SK-N-DZ (cell line): ENCODE measurements around the gene PCDH7.

ENCODE experiments used
- DNase-seq: peaks from one replicate; pipeline ENCODE4 v3.0.0-alpha.2; 2015; ENCODE audit warnings: low spot score

Gene PCDH7

GRCh38 chr4:30726090-30726675 is 6.0 kb downstream of the PCDH7 start:
- DNase-seq: no peak

GRCh38 chr4:30727409-30727808 is 7.2 kb downstream of the PCDH7 start:
- no peak for DNase-seq

DNA sequence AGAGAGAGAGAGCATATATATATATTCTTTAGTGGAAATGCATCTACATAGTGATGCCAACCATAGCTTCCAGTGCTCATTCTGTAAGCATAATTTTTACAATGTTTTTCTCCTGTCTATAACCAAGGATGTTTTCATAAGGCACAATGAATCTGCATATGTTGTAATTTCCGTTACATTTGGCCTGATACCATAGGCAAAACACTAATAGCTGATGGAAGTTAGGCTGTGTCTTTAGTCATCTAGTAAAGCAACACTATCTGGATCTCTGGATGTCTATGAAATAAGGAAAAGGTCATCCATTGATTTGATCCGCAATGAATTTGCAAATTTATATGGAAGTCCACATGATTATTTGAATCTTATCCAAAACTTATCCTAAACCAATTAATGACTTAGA is 8.1 kb downstream of the PCDH7 start:
- DNase-seq: no peak

GRCh38 chr4:30743897-30744296 is 23.7 kb downstream of the PCDH7 start:
- DNase-seq: no peak

- no peak for DNase-seq
These were observed 24.2 kb downstream of the PCDH7 start for GRCh38 chr4:30744386-30744785.

DNA sequence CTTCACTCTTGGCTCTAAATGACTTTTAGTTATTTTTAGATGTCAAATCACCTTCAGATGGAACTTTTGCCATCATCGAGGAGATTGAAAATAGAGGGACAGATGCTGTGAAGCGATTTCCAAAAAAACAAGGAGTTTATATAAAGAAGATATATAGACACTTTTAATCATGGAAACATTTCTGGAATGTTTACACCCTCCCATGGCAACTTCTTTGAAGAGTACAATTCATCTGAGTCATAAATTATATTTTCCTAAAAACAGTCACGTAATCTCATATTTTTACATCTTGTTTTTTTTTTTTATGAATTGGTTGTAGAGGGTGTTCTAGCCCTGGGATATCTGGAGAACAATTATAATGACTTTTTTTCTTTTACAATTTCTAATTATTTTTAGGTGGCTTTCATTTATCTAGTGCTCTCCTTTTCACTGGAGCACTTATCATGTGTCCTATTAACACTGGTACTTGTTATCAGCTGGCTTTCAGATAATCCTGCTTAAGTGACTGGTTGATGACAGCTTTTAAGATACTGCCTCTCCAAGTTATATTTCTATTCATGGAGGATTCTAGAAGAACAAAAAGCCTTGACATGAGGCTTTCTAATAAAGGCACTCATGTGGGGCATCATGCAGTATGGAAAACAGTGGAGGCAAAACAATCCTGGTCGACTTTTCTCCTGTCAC is 24.9 kb downstream of the PCDH7 start:
- no peak for DNase-seq

- no peak for DNase-seq
These were observed 26.6 kb downstream of the PCDH7 start for GRCh38 chr4:30746735-30747134.

DNA sequence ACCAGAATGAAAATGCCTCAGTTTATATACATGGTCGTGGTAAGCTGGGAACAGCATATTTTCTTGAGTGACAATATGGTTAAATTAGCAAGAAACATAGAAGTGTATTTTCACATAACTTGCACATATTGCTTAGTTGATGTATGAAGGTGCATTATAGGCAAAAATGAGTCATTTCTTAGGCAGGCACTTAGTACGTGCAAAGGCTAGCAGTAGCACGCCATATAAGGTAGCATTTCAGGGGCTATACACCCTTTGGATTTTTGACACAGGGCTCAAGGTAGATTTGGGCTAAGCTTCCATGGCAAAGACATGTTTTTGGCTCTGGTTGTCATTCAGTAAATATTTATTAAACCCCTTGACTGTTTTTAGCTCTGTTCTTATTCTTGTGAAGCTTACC is 33.1 kb downstream of the PCDH7 start:
- DNase-seq: no peak

DNA sequence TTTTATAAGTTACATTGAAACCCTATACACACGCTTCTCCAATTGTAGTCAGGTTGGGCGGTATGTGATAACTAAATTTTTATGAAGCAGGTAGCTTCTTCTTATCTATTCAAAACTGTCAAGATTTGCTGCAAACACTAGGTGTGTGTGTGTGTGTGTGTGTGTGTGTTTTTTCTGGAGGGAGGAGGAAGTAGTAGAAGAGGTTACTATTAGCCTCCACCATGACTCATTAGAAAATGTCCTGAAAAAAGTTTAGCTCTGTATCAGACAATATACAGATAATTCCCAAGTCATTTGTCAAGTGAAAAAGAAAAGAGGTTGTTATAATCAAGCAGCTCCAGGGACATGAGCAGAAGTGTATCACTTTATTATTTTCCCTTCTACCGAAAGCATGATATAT is 33.9 kb downstream of the PCDH7 start:
- no peak for DNase-seq

DNA sequence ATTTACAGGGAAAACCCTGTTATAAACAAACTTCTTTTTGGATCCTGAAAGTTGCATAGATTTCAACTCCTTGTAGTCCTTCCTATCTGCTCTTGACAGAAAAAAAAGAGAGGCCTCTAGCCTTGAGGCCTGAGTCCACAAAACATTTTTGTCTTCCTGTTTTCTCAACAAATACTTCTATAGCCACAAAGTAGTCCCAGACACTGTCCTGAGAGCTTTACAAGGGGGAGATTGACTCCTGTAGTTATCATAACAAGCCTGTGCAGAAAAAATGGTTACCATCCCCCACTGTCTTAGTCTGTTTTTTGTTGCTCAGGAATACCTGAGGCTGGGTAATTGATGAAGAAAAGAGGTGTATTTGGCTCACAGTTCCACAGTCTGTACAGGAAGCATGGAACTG is 35.2 kb downstream of the PCDH7 start:
- DNase-seq: no peak

GRCh38 chr4:30756553-30756952 is 36.4 kb downstream of the PCDH7 start:
- no peak for DNase-seq

DNA sequence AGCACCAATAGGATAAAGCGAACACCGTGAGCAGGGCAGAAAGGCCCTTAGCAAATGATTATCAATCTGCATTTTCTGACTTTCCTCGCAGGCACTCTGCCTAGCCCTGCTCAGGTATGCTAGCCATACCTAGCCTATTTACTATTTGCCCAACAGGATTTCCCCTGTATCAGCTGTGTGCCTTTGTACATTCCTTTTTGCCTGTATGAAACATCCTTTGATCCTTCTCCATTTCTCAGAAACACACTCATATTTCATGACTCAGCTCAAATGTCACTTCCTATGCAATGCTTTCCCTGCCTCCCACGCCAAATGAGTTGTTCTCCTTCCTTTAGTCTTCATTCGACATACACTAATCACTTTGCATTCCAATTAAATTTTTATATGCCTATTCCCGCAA is 37.2 kb downstream of the PCDH7 start:
- no peak for DNase-seq

GRCh38 chr4:30760551-30760950 is 40.4 kb downstream of the PCDH7 start:
- DNase-seq: no peak

DNA sequence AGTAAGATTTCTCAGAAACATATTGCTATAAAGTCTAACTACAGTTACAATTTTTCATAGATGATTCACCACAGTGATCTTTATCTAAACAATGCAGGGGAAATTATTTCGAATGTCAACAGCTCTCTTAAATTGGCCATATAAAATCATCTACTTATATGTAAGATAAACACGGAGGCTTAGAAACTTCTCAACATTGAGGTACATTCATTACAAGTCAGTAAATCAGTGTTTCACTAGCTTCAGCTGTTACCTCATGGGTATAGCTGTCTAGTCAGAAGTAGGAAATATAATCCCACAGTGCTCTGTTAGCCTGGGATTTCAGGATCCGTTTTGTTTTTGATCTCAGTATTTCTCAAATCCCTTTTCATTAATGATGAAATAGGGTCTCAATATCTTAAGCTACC is 43.2 kb downstream of the PCDH7 start:
- DNase-seq: no peak

DNA sequence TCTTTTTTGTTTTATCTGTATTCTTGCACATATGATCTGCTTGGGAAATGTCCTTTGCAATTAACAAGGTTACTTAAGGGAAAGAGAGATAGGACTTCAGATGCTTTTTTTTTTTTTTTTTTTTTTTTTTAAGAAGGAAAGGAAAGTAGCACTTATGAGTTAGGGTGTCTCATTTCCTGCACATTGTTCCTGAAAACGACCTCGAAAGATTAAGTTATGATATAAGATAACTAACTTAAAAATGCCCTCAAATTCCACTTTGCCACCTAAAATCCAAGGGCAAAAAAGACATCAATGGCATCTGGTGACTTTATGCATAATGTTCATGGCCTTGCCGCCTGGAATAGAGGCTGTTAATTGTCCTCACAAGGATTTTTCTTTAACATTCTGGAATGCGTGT is 44.9 kb downstream of the PCDH7 start:
- DNase-seq: no peak

DNA sequence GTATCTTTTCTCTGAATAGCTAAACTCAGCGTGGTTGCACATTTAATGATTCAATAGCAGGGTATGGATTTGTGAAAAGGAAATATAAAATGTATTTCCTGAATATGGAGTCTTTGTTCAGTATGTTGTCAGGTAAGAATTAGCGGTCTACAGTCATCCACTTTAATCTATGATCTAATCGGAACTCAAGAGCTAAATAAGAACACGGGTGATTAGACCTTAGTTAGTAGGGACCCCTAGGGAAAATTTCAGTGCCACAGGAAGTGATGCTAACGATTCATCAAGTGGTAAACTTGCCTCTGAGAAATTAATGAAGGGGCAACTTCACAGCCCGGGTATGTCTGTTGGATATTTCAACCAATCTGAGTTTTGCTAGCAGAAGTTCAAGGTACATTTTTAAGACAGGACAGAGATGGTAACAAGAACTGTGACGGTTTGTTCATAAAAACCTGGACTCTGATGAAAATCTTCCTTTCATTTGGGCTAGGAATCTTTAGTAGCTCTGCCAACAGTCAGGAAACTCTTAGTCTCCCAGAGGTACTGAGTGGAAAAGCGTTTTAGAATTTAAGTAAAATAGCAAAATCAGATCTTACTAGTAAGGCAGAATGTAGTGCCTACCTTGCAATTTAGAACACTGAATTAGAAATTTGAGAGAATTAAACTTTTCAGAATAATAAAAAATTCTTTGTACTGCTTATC is 47.1 kb downstream of the PCDH7 start:
- no peak for DNase-seq

GRCh38 chr4:30768277-30768676 is 48.1 kb downstream of the PCDH7 start:
- no peak for DNase-seq

DNA sequence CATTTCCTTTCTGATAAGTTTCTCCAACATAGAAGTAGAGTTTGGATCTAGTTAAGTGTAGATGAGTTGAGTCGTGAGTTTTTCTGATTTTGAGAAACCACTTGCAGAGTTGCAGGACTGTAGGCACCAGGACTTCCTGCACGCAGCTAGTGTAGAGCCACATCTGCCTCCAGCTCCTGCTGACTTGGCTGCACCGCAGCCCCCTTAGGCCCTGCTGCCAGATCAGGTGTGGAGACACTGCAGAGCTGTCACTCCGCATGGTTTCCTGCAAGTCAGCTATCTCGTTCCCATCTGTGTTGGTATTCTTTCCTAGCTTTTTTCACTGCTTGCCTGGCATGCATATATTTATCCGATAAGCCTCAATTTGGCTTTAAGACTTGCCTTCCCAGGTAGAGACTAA is 48.9 kb downstream of the PCDH7 start:
- peak; percentile 11 for DNase-seq

- no peak for DNase-seq
These were observed 49.9 kb downstream of the PCDH7 start for GRCh38 chr4:30770049-30770549.

DNA sequence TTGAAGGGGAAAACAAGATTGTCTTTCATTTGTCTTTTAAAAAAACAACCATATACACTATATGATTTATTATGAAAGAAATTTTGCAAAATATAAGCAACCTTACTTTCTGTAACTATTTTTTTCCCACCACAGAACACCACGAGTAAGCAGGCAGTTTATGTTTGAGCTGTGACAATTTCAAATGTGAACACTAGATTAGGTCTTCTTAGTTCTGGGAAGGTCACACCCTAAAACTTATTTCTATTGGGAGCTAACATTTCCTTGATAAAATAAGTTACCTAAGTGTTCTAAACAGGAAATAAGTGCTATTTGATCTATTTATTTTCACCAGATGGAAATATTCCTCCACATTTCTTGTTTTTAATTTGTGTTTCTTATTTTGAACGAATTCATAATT is 50.6 kb downstream of the PCDH7 start:
- DNase-seq: no peak

DNA sequence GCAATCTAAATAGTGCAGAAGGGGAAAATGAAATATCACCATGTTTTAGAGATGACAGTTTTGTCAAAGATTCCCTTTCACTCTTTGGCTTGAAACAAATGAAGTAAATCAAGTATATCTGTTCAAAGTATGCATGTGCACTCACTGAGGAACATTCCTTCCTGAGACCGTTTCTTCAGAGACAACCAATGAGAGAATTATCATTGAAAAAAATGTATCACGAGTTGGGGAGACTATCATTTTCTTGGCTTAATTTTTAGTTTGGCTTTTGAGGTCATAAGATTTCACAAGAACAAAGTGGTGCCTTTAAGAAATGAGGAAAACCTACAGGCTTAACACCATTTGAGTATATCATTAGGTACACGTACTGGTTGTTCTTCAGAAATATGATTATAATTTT is 56.3 kb downstream of the PCDH7 start:
- DNase-seq: no peak

DNA sequence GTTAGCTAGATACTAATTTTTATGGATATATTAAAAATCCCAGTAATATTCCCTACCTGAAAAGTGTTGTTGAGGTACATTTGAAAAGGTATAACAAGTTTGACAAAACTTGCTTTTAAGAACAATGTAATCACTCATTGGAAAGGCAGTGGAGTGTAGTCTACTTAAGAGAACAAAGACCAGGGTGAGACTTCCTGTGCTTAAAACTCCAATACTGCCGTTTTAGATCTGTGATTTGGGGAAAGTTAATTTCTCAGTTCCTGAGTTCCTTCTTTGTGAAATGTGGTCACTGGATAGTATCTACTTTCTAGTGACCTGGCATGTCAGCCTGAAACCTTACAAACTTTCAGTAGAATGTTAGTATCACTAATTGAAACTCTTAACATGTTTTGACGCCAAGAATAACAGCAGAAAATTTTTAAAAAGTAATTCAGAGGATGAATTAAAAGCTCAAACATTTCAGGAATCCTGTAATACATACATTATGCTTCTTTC is 56.8 kb downstream of the PCDH7 start:
- no peak for DNase-seq
